IMR-90 (cell line): ENCODE data around the gene HEY2. TPM values are rescaled to one million over a fixed set of nuclear protein-coding genes. Genes with fewer than 3 reads are reported as not detected.

Experiments used
- ATAC-seq: fragments of 200-7000 bp; cut with Tn5 transposase; 2 replicates; pipeline ENCODE4 v1.9.1; 2020; ENCODE audit warnings: low read depth, mild to moderate bottlenecking, moderate library complexity
- BruUV-seq: library from RNA; stranded (reverse); fragments of 400-500 nt; replicated peaks from 2 replicates; lab custom pipeline; 2021; lab: Mats Ljungman, UMichigan
- CTCF ChIA-PET: fragments of 300-600 bp; formaldehyde crosslinking; extraction: SDS; loops from one replicate; lab custom pipeline; 2021; ENCODE audit warnings: antibody characterized with exemption; lab: Yijun Ruan, JAX
- POLR2A ChIA-PET: fragments of 300-600 bp; sonication (Branson Sonifier 250); formaldehyde crosslinking; loops from one replicate; lab custom pipeline; 2022; ENCODE audit warnings: antibody characterized with exemption; ENCODE audit not compliant: unreplicated experiment; lab: Charles Lee
- DNase-seq: peaks from one replicate; pipeline ENCODE4 v3.0.0; 2013
- H2AFZ ChIP-seq: replicated peaks from 2 replicates; pipeline ENCODE3; 2013; ENCODE audit warnings: low read length, mild to moderate bottlenecking; ENCODE audit not compliant: poor library complexity
- H2AK5ac ChIP-seq: 2 replicates; pipeline ENCODE4 v1.6.1; 2013; ENCODE audit warnings: low read depth, low read length, inconsistent platforms
- H2AK9ac ChIP-seq: replicated peaks from 2 replicates; pipeline ENCODE3; 2013; ENCODE audit warnings: mild to moderate bottlenecking, low read depth, low read length, moderate library complexity; ENCODE audit not compliant: poor library complexity
- H2BK120ac ChIP-seq: 2 replicates; pipeline ENCODE4 v1.6.1; 2013; ENCODE audit warnings: low read depth, low read length, inconsistent platforms
- H2BK15ac ChIP-seq: 3 replicates; pipeline ENCODE4 v1.6.1; 2013; ENCODE audit warnings: low read depth, low read length, inconsistent platforms
- H2BK20ac ChIP-seq: 2 replicates; pipeline ENCODE4 v1.6.1; 2013; ENCODE audit warnings: low read depth, mild to moderate bottlenecking, inconsistent platforms, low read length, moderate library complexity
- H2BK5ac ChIP-seq: 2 replicates; pipeline ENCODE4 v1.6.1; 2013; ENCODE audit warnings: mild to moderate bottlenecking, low read depth, low read length, inconsistent platforms; ENCODE audit not compliant: poor library complexity, severe bottlenecking
- H3K14ac ChIP-seq: replicated peaks from 2 replicates; pipeline ENCODE4 v1.6.1; 2013; ENCODE audit warnings: low read depth, low read length, inconsistent platforms
- H3K18ac ChIP-seq: 2 replicates; pipeline ENCODE4 v1.6.1; 2013; ENCODE audit warnings: low read depth, low read length, control low read depth
- H3K23ac ChIP-seq: 2 replicates; pipeline ENCODE4 v1.6.1; 2013; ENCODE audit warnings: low read depth, low read length, inconsistent platforms
- H3K27ac ChIP-seq: 2 replicates; pipeline ENCODE4 v1.5.1; 2013; ENCODE audit warnings: mild to moderate bottlenecking, control low read depth, low read length; ENCODE audit not compliant: insufficient read depth
- H3K27me3 ChIP-seq: 2 replicates; pipeline ENCODE4 v1.6.1; 2013; ENCODE audit warnings: low read length; ENCODE audit not compliant: control insufficient read depth, insufficient read depth
- H3K36me3 ChIP-seq: 2 replicates; pipeline ENCODE4 v1.6.1; 2013; ENCODE audit warnings: low read length, mixed read lengths; ENCODE audit not compliant: control insufficient read depth, insufficient read depth
- H3K4ac ChIP-seq: 2 replicates; pipeline ENCODE4 v1.6.1; 2013; ENCODE audit warnings: low read depth, low read length, inconsistent platforms
- H3K4me1 ChIP-seq: 2 replicates; pipeline ENCODE4 v1.6.1; 2013; ENCODE audit warnings: low read length, mixed read lengths; ENCODE audit not compliant: control insufficient read depth, insufficient read depth
- H3K4me2 ChIP-seq: 2 replicates; pipeline ENCODE4 v1.6.1; 2013; ENCODE audit warnings: low read depth, mild to moderate bottlenecking, control low read depth, low read length, moderate library complexity
- H3K4me3 ChIP-seq: 2 replicates; pipeline ENCODE4 v1.5.1; 2013; ENCODE audit warnings: low read depth, mild to moderate bottlenecking, control low read depth, low read length, moderate library complexity; ENCODE audit not compliant: insufficient read depth
- H3K56ac ChIP-seq: 2 replicates; pipeline ENCODE4 v1.6.1; 2013; ENCODE audit warnings: low read length, inconsistent platforms; ENCODE audit not compliant: insufficient read depth; ENCODE audit errors: extremely low read depth
- H3K79me1 ChIP-seq, 2 experiments: 2 replicates each; pipeline ENCODE4 v1.6.1; 2013; ENCODE audit warnings: low read length in 2 of 2, inconsistent platforms in 1 of 2, low read depth in 1 of 2
- H3K9ac ChIP-seq: 2 replicates; pipeline ENCODE4 v1.6.1; 2013; ENCODE audit warnings: low read depth, low read length, control low read depth
- H3K9me1 ChIP-seq: 2 replicates; pipeline ENCODE4 v1.6.1; 2013; ENCODE audit warnings: low read length, inconsistent platforms; ENCODE audit not compliant: insufficient read depth
- H3K9me3 ChIP-seq: 2 replicates; pipeline ENCODE4 v1.6.1; 2013; ENCODE audit warnings: low read length; ENCODE audit not compliant: control insufficient read depth, insufficient read depth
- H4K20me1 ChIP-seq: 2 replicates; pipeline ENCODE4 v1.6.1; 2013; ENCODE audit warnings: low read length, inconsistent platforms; ENCODE audit not compliant: insufficient read depth
- H4K5ac ChIP-seq: 2 replicates; pipeline ENCODE4 v1.6.1; 2013; ENCODE audit warnings: mild to moderate bottlenecking, low read depth, low read length, control low read depth
- H4K8ac ChIP-seq, 2 experiments: 2 replicates each; pipeline ENCODE4 v1.6.1; 2013; ENCODE audit warnings: low read depth in 2 of 2, low read length in 2 of 2, control low read depth in 1 of 2, inconsistent platforms in 1 of 2
- H4K91ac ChIP-seq: 2 replicates; pipeline ENCODE4 v1.6.1; 2013; ENCODE audit warnings: low read depth, low read length, inconsistent platforms; ENCODE audit not compliant: insufficient read depth
- BHLHE40 ChIP-seq: fragments of 150-350 bp; IDR thresholded peaks from 2 replicates; pipeline ENCODE4 v1.6.1; 2016; ENCODE audit warnings: mild to moderate bottlenecking, low read depth, low read length
- CEBPB ChIP-seq: IDR thresholded peaks from 2 replicates; pipeline ENCODE4 v1.6.1; 2012; ENCODE audit warnings: low read depth, low read length, improper control_type of control experiment
- CHD1 ChIP-seq: IDR thresholded peaks from 2 replicates; pipeline ENCODE4 v1.6.1; 2012; ENCODE audit warnings: low read depth, low read length, improper control_type of control experiment
- CTCF ChIP-seq: conservative IDR thresholded peaks from 2 replicates; pipeline ENCODE4 v1.5.1; 2012; ENCODE audit warnings: mild to moderate bottlenecking, low read depth, low read length, improper control_type of control experiment
- ELK1 ChIP-seq: fragments of 150-350 bp; IDR thresholded peaks from 2 replicates; pipeline ENCODE4 v1.6.1; 2016; ENCODE audit warnings: low read depth, mild to moderate bottlenecking, low read length, moderate library complexity, borderline replicate concordance
- FOS ChIP-seq: fragments of 150-350 bp; IDR thresholded peaks from 2 replicates; pipeline ENCODE4 v1.6.1; 2016; ENCODE audit warnings: low read depth, low read length
- MAFK ChIP-seq: IDR thresholded peaks from 2 replicates; pipeline ENCODE4 v1.6.1; 2012; ENCODE audit warnings: low read depth, low read length, improper control_type of control experiment
- MAZ ChIP-seq: IDR thresholded peaks from 2 replicates; pipeline ENCODE4 v1.6.1; 2012; ENCODE audit warnings: low read depth, mild to moderate bottlenecking, low read length, improper control_type of control experiment, moderate library complexity, borderline replicate concordance
- MXI1 ChIP-seq: IDR thresholded peaks from 2 replicates; pipeline ENCODE4 v1.6.1; 2012; ENCODE audit warnings: low read depth, mild to moderate bottlenecking, low read length, moderate library complexity, borderline replicate concordance
- NFE2L2 ChIP-seq: fragments of 150-350 bp; IDR thresholded peaks from 2 replicates; pipeline ENCODE4 v1.6.1; 2016; ENCODE audit warnings: low read depth, mild to moderate bottlenecking, low read length
- POLR2A ChIP-seq: IDR thresholded peaks from 2 replicates; pipeline ENCODE4 v1.6.1; 2012; ENCODE audit warnings: mild to moderate bottlenecking, low read depth, low read length
- RAD21 ChIP-seq: IDR thresholded peaks from 2 replicates; pipeline ENCODE4 v1.6.1; 2012; ENCODE audit warnings: low read length, improper control_type of control experiment
- RCOR1 ChIP-seq: IDR thresholded peaks from 2 replicates; pipeline ENCODE4 v1.6.1; 2012; ENCODE audit warnings: mild to moderate bottlenecking, low read length, improper control_type of control experiment; ENCODE audit not compliant: insufficient replicate concordance
- RFX5 ChIP-seq: IDR thresholded peaks from 2 replicates; pipeline ENCODE4 v1.8.0; 2012; ENCODE audit warnings: low read depth, mild to moderate bottlenecking, low read length, moderate library complexity
- SMC3 ChIP-seq: fragments of 150-350 bp; IDR thresholded peaks from 2 replicates; pipeline ENCODE4 v1.6.1; 2016; ENCODE audit warnings: low read depth, mild to moderate bottlenecking, antibody characterized with exemption, low read length, moderate library complexity
- USF2 ChIP-seq: fragments of 150-350 bp; IDR thresholded peaks from 2 replicates; pipeline ENCODE4 v1.6.1; 2017; ENCODE audit warnings: mild to moderate bottlenecking, antibody characterized with exemption, low read length, low read depth
- WGBS, 2 experiments: methylation state at CpG; one replicate each; pipeline versions ENCODE4 v1.1.5 to v1.1.7; 2013; ENCODE audit warnings: missing lambda C conversion rate in 2 of 2; ENCODE audit not compliant: insufficient read length in 1 of 2; ENCODE audit errors: extremely low coverage in 2 of 2; 5-methylcytosine and 5-hydroxymethylcytosine counted together
- dilution Hi-C: fragments of 300-500 bp; cut with HindIII; formaldehyde crosslinking; loops from one replicate; pipeline ENCODE4 v1.14.3; 2018; ENCODE audit warnings: low sequenced_read_pairs; ENCODE audit not compliant: unreplicated experiment
- in situ Hi-C: fragments of 300-500 bp; cut with MboI; formaldehyde crosslinking; loops from 3 replicates; pipeline ENCODE4 v1.14.3; 2019; ENCODE audit warnings: low sequenced_read_pairs, inconsistent platforms, mixed read lengths
- intact Hi-C: fragments of 100-400 bp; cut with micrococcal nuclease; formaldehyde crosslinking; loops from 2 replicates; pipeline ENCODE4 v1.10.0; 2022
- polyA plus RNA-seq, 3 experiments: library from polyadenylated mRNA; depleted of rRNA; stranded (reverse); fragments of >200 nt; gene quantifications; 2 replicates each; pipeline ENCODE4 v1.2.3, GENCODE V29; 2012; ENCODE audit warnings: low replicate concordance in 1 of 3
- total RNA-seq: library from RNA; depleted of rRNA; stranded (reverse); fragments of >200 nt; gene quantifications from 2 replicates; pipeline ENCODE4 v1.2.3, GENCODE V29; 2012

The HEY2 gene
- total and polyA plus RNA-seq, 2 of the 4 experiments (the other 2 are of a cell fraction) = not detected

- no peak overlapping the region for H2BK5ac ChIP-seq
- BruUV-seq = no TSS peak
- TF ChIP-seq NFE2L2 = no peak
- no peak for TF ChIP-seq RAD21
- TF ChIP-seq RFX5 = no peak
- TF ChIP-seq POLR2A = no peak
- no peak for TF ChIP-seq CTCF
- TF ChIP-seq MAFK = no peak
- TF ChIP-seq BHLHE40 = no peak
- no peak for TF ChIP-seq MAZ
- TF ChIP-seq SMC3 = no peak
- no peak for TF ChIP-seq ELK1
- TF ChIP-seq MXI1 = no peak
- TF ChIP-seq FOS = no peak
- TF ChIP-seq RCOR1 = no peak
- no peak for TF ChIP-seq CEBPB
- no peak for TF ChIP-seq USF2
- TF ChIP-seq CHD1 = no peak
- no peak overlapping the region for H2BK15ac ChIP-seq
- H2AK5ac ChIP-seq = no peak overlapping the region
- ChIA-PET POLR2A (no interaction called here), CTCF (no interaction called here)
- no CpG with 5 or more reads among the region's 5 CpGs for whole genome bisulfite sequencing, 2 experiments
- no peak overlapping the region for H2BK20ac ChIP-seq
- no peak overlapping the region for H3K9ac ChIP-seq
- H3K18ac ChIP-seq = no peak overlapping the region
- no peak overlapping the region for H3K23ac ChIP-seq
- H4K5ac ChIP-seq = no peak overlapping the region
- no peak overlapping the region for H2BK120ac ChIP-seq
- no peaks in the 10 kb centered on the region for H3K9me1 ChIP-seq
- in situ Hi-C loops (no loop called here), intact Hi-C loops (no loop called here), dilution Hi-C loops (no loop called here)
- no peak overlapping the region for H3K4me3 ChIP-seq
- H3K79me1 ChIP-seq = no peaks in the 10 kb centered on the region
- no peak overlapping the region for H2AK9ac ChIP-seq
- no peaks in the 10 kb centered on the region for H4K20me1 ChIP-seq
- no peak overlapping the region for H4K91ac ChIP-seq
- no peak for DNase-seq
- no peak overlapping the region for H4K8ac ChIP-seq
- H3K4ac ChIP-seq = no peak overlapping the region
- peaks cover 2% of the 10 kb centered on the region; the same call in 1 of the 2 replicates for H3K4me1 ChIP-seq
- no peaks in the 10 kb centered on the region for H3K36me3 ChIP-seq
- peaks cover 31% of the 10 kb centered on the region for H3K27me3 ChIP-seq
- H2AFZ ChIP-seq = no peak overlapping the region
- no peaks in the 10 kb centered on the region; the same call in 1 of the 2 replicates for H3K9me3 ChIP-seq
- H3K56ac ChIP-seq = no peak overlapping the region
- H3K27ac ChIP-seq = no peak overlapping the region
- H3K4me2 ChIP-seq = no peak overlapping the region
- ATAC-seq = no peak
- no peak overlapping the region for H3K14ac ChIP-seq
Measured at GRCh38 chr6:125742464-125743120, 6.8 kb upstream of the HEY2 start.
